DND-41 (cell line): Measurements from ENCODE around the gene SCN2A.
A peak's percentile ranks its signal among the peaks of the same experiment; 100 is the strongest.

Source experiments
- ATAC-seq: fragments of 200-7000 bp; cut with Tn5 transposase; 3 replicates; pipeline ENCODE4 v1.9.1; 2021; ENCODE audit warnings: low read depth; ENCODE audit not compliant: insufficient read depth
- DNase-seq: peaks from one replicate; pipeline ENCODE4 v3.0.0-alpha.2; 2020
- H2AFZ ChIP-seq: 2 replicates; pipeline ENCODE4 v1.6.0; 2012; ENCODE audit warnings: low read depth, low read length
- H3K27ac ChIP-seq: 2 replicates; pipeline ENCODE4 v1.5.1; 2012; ENCODE audit warnings: low read length, inconsistent platforms
- H3K27me3 ChIP-seq: fragments of 200-600 bp; sonication (generic); 2 replicates; pipeline ENCODE4 v1.6.0; 2012; ENCODE audit warnings: low read length, mild to moderate bottlenecking, inconsistent platforms; ENCODE audit not compliant: insufficient read depth, poor library complexity
- H3K36me3 ChIP-seq: 2 replicates; pipeline ENCODE4 v1.5.1; 2012; ENCODE audit warnings: low read length, inconsistent platforms; ENCODE audit not compliant: insufficient read depth
- H3K4me1 ChIP-seq: 2 replicates; pipeline ENCODE4 v1.5.1; 2012; ENCODE audit warnings: mild to moderate bottlenecking, low read length; ENCODE audit not compliant: insufficient read depth
- H3K4me2 ChIP-seq: 2 replicates; pipeline ENCODE4 v1.6.0; 2012; ENCODE audit warnings: mild to moderate bottlenecking, moderate library complexity, low read length, inconsistent platforms; ENCODE audit not compliant: insufficient read depth
- H3K4me3 ChIP-seq, 2 experiments: fragments of 200-600 bp in 1 of 2; shearing (Covaris generic) in 1 of 2; 2 replicates each; pipeline ENCODE4 v1.5.1; 2012 to 2016; ENCODE audit warnings: inconsistent platforms in 2 of 2, low read length in 2 of 2, mild to moderate bottlenecking in 2 of 2, low read depth in 1 of 2, moderate library complexity in 1 of 2
- H3K79me2 ChIP-seq: 2 replicates; pipeline ENCODE4 v1.6.0; 2012; ENCODE audit warnings: low read length, inconsistent platforms; ENCODE audit not compliant: insufficient read depth
- H3K9ac ChIP-seq: 2 replicates; pipeline ENCODE4 v1.6.0; 2012; ENCODE audit warnings: low read depth, mild to moderate bottlenecking, inconsistent platforms, low read length, moderate library complexity
- H3K9me3 ChIP-seq: 2 replicates; pipeline ENCODE4 v1.5.1; 2012; ENCODE audit warnings: low read length, moderate library complexity, mild to moderate bottlenecking, inconsistent platforms; ENCODE audit not compliant: insufficient read depth, severe bottlenecking
- H4K20me1 ChIP-seq: 2 replicates; pipeline ENCODE4 v1.6.0; 2012; ENCODE audit warnings: low read length; ENCODE audit not compliant: insufficient read depth
- EZH2 ChIP-seq: IDR thresholded peaks from 3 replicates; pipeline ENCODE4 v1.6.1; 2012; ENCODE audit warnings: borderline replicate concordance, low read depth, mild to moderate bottlenecking, moderate library complexity, low read length, inconsistent platforms; ENCODE audit not compliant: severe bottlenecking
- TF ChIP-seq, protein P1 (sequence below): IDR thresholded peaks from 2 replicates; pipeline ENCODE4 v1.5.1; 2012; ENCODE audit warnings: borderline replicate concordance, low read length, moderate library complexity, mild to moderate bottlenecking; ENCODE audit not compliant: poor library complexity, severe bottlenecking; ENCODE audit errors: extremely low read depth

SCN2A gene

GRCh38 chr2:165227571-165227970 is 11.6 kb upstream of the SCN2A start:
- no peak overlapping the region for H2AFZ ChIP-seq
- H3K27ac ChIP-seq, result no peak overlapping the region
- H3K9me3 ChIP-seq, result no peaks in the 10 kb centered on the region
- TF ChIP-seq, protein P1, sequence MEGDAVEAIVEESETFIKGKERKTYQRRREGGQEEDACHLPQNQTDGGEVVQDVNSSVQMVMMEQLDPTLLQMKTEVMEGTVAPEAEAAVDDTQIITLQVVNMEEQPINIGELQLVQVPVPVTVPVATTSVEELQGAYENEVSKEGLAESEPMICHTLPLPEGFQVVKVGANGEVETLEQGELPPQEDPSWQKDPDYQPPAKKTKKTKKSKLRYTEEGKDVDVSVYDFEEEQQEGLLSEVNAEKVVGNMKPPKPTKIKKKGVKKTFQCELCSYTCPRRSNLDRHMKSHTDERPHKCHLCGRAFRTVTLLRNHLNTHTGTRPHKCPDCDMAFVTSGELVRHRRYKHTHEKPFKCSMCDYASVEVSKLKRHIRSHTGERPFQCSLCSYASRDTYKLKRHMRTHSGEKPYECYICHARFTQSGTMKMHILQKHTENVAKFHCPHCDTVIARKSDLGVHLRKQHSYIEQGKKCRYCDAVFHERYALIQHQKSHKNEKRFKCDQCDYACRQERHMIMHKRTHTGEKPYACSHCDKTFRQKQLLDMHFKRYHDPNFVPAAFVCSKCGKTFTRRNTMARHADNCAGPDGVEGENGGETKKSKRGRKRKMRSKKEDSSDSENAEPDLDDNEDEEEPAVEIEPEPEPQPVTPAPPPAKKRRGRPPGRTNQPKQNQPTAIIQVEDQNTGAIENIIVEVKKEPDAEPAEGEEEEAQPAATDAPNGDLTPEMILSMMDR, result no peak
- no peak for TF ChIP-seq EZH2
- no peak for DNase-seq
- no peak for ATAC-seq
- no peaks in the 10 kb centered on the region for H3K4me1 ChIP-seq
- no peaks in the 10 kb centered on the region for H3K36me3 ChIP-seq
- no peaks in the 10 kb centered on the region for H4K20me1 ChIP-seq
- H3K79me2 ChIP-seq, result no peaks in the 10 kb centered on the region
- H3K27me3 ChIP-seq, result no peaks in the 10 kb centered on the region
- H3K4me3 ChIP-seq, result no peak overlapping the region
- H3K9ac ChIP-seq, result no peak overlapping the region
- H3K4me2 ChIP-seq, result no peak overlapping the region

- H3K4me2 ChIP-seq, result no peak overlapping the region
- no peak for ATAC-seq
- DNase-seq, result no peak
- no peaks in the 10 kb centered on the region for H4K20me1 ChIP-seq
- no peak overlapping the region for H3K9ac ChIP-seq
- H3K4me3 ChIP-seq, result no peak overlapping the region
- H3K79me2 ChIP-seq, result no peaks in the 10 kb centered on the region
- H3K27ac ChIP-seq, result no peak overlapping the region
- H3K36me3 ChIP-seq, result no peaks in the 10 kb centered on the region
- H3K9me3 ChIP-seq, result no peaks in the 10 kb centered on the region
- no peaks in the 10 kb centered on the region for H3K4me1 ChIP-seq
- TF ChIP-seq, protein P1, result no peak
- no peak for TF ChIP-seq EZH2
- H2AFZ ChIP-seq, result no peak overlapping the region
- no peaks in the 10 kb centered on the region for H3K27me3 ChIP-seq
These were observed 2.2 kb upstream of the SCN2A start for GRCh38 chr2:165237056-165237455.

- H3K79me2 ChIP-seq, result no peaks in the 10 kb centered on the region
- no peak overlapping the region for H3K4me3 ChIP-seq
- DNase-seq (peak; percentile 17), ATAC-seq (no peak)
- no peaks in the 10 kb centered on the region for H3K9me3 ChIP-seq
- no peaks in the 10 kb centered on the region for H3K4me1 ChIP-seq
- H3K9ac ChIP-seq, result no peak overlapping the region
- H3K27me3 ChIP-seq, result no peaks in the 10 kb centered on the region
- no peak overlapping the region for H2AFZ ChIP-seq
- H3K4me2 ChIP-seq, result no peak overlapping the region
- H3K36me3 ChIP-seq, result no peaks in the 10 kb centered on the region
- H3K27ac ChIP-seq, result no peak overlapping the region
- TF ChIP-seq EZH2, result no peak
- TF ChIP-seq, protein P1, result no peak
- H4K20me1 ChIP-seq, result no peaks in the 10 kb centered on the region
These were observed 919 bp upstream of the SCN2A start for GRCh38 chr2:165238295-165238694.

GRCh38 chr2:165239856-165240515 is 772 bp downstream of the SCN2A start:
- H3K4me3 ChIP-seq, result no peak overlapping the region

More at GRCh38 chr2:165239856-165240515, 772 bp downstream of the SCN2A start:
- Histone ChIP-seq H3K27ac (no peak overlapping the region), H3K4me2 (no peak overlapping the region), H3K79me2 (no peaks in the 10 kb centered on the region), H3K27me3 (no peaks in the 10 kb centered on the region), H2AFZ (no peak overlapping the region), H3K9me3 (no peaks in the 10 kb centered on the region), H3K4me1 (no peaks in the 10 kb centered on the region), H4K20me1 (no peaks in the 10 kb centered on the region), H3K9ac (no peak overlapping the region), H3K36me3 (no peaks in the 10 kb centered on the region)
- DNase-seq (no peak), ATAC-seq (no peak)
- TF ChIP-seq, protein P1, result no peak
- TF ChIP-seq EZH2, result no peak
